ENCODE results near the gene SNX20.

DNA sequence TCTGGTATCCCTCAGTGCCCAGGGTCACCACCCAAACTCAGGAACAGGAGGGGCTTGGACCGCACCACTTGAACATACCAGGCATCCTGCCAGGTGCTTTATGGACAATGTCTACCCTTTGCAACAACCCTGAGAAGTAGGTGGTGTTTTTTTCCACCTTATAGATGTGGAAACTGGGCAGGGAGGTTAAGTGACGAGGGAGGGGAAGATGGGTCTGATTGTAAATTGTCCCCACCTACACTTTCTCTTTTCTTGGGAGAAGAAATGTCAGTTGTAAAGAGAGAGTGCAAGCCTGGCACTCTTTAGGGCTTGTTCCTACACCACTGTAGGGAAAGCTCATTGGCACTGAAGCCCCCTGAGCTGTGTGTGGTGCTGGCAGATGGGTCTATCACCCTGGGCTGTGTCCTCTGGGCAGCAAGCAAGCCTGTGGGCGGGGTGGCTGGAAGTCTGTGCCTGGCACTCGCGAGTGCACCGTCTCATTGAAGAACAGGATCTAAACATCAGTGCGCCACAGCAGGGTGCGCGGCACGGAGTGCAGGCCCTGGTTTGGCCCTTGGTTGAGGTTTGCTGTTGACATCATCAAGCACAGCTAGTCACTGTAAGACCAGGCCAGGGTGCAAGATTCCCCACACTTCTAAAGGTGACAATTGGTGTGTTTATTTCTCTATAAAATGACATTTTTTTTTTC is 27.4 kb upstream of the SNX20 start:
- TF ChIP-seq, protein P1, sequence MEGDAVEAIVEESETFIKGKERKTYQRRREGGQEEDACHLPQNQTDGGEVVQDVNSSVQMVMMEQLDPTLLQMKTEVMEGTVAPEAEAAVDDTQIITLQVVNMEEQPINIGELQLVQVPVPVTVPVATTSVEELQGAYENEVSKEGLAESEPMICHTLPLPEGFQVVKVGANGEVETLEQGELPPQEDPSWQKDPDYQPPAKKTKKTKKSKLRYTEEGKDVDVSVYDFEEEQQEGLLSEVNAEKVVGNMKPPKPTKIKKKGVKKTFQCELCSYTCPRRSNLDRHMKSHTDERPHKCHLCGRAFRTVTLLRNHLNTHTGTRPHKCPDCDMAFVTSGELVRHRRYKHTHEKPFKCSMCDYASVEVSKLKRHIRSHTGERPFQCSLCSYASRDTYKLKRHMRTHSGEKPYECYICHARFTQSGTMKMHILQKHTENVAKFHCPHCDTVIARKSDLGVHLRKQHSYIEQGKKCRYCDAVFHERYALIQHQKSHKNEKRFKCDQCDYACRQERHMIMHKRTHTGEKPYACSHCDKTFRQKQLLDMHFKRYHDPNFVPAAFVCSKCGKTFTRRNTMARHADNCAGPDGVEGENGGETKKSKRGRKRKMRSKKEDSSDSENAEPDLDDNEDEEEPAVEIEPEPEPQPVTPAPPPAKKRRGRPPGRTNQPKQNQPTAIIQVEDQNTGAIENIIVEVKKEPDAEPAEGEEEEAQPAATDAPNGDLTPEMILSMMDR (IDR thresholded peaks at IDR 0.05; ENCODE audit: insufficient read depth, low read depth, low read length): no peak
- no peak for TF ChIP-seq EZH2 (IDR thresholded peaks at IDR 0.05; ENCODE audit: insufficient read depth, low read length)

Data from astrocyte (in vitro differentiated cells and primary cell).